Measurements from ENCODE around the gene CACNA1I.

The CACNA1I gene

GRCh38 chr22:39553429-39553828 is 17.1 kb upstream of the CACNA1I start:
- no peak for TF ChIP-seq EGR1 (IDR thresholded peaks at IDR 0.05)
- TF ChIP-seq NFIC (IDR thresholded peaks at IDR 0.05) = no peak
- no peak for TF ChIP-seq ZBTB7A (IDR thresholded peaks at IDR 0.05; ENCODE audit: low read depth)
- TF ChIP-seq CREB1 (IDR thresholded peaks at IDR 0.05; ENCODE audit: low read depth) = no peak
- TF ChIP-seq REST (IDR thresholded peaks at IDR 0.05; ENCODE audit: low read depth) = no peak
- no peak for TF ChIP-seq FOXM1 (IDR thresholded peaks at IDR 0.05; ENCODE audit: borderline replicate concordance, low read depth)
- no peak for TF ChIP-seq RAD21 (IDR thresholded peaks at IDR 0.05; ENCODE audit: low read depth)
- TF ChIP-seq TEAD4 (IDR thresholded peaks at IDR 0.05) = no peak
- no peak for TF ChIP-seq MAX (IDR thresholded peaks at IDR 0.05)
- TF ChIP-seq TAF1 (IDR thresholded peaks at IDR 0.05; ENCODE audit: low read depth) = no peak
- no peak for TF ChIP-seq TCF12 (IDR thresholded peaks at IDR 0.05; ENCODE audit: low read depth)
- no peak for TF ChIP-seq CEBPB (IDR thresholded peaks at IDR 0.05)
- no peak for TF ChIP-seq USF1 (IDR thresholded peaks at IDR 0.05)
- TF ChIP-seq YY1 (IDR thresholded peaks at IDR 0.05; ENCODE audit: low read depth) = no peak
- TF ChIP-seq EP300 (IDR thresholded peaks at IDR 0.05; ENCODE audit: borderline replicate concordance) = no peak

- TF ChIP-seq TCF12 (IDR thresholded peaks at IDR 0.05; ENCODE audit: low read depth) = no peak
- TF ChIP-seq YY1 (IDR thresholded peaks at IDR 0.05; ENCODE audit: low read depth) = no peak
- no peak for TF ChIP-seq EGR1 (IDR thresholded peaks at IDR 0.05)
- no peak for TF ChIP-seq REST (IDR thresholded peaks at IDR 0.05; ENCODE audit: low read depth)
- no peak for TF ChIP-seq CREB1 (IDR thresholded peaks at IDR 0.05; ENCODE audit: low read depth)
- TF ChIP-seq NFIC (IDR thresholded peaks at IDR 0.05) = no peak
- TF ChIP-seq TEAD4 (IDR thresholded peaks at IDR 0.05) = no peak
- no peak for TF ChIP-seq USF1 (IDR thresholded peaks at IDR 0.05)
- no peak for TF ChIP-seq TAF1 (IDR thresholded peaks at IDR 0.05; ENCODE audit: low read depth)
- TF ChIP-seq EP300 (IDR thresholded peaks at IDR 0.05; ENCODE audit: borderline replicate concordance) = no peak
- no peak for TF ChIP-seq RAD21 (IDR thresholded peaks at IDR 0.05; ENCODE audit: low read depth)
- no peak for TF ChIP-seq CEBPB (IDR thresholded peaks at IDR 0.05)
- TF ChIP-seq MAX (IDR thresholded peaks at IDR 0.05) = no peak
- TF ChIP-seq FOXM1 (IDR thresholded peaks at IDR 0.05; ENCODE audit: borderline replicate concordance, low read depth) = no peak
- TF ChIP-seq ZBTB7A (IDR thresholded peaks at IDR 0.05; ENCODE audit: low read depth) = no peak
These were observed 16.4 kb upstream of the CACNA1I start for GRCh38 chr22:39554151-39554550.

GRCh38 chr22:39556970-39557841 is 13.3 kb upstream of the CACNA1I start:
- no peak for TF ChIP-seq TAF1 (IDR thresholded peaks at IDR 0.05; ENCODE audit: low read depth)
- TF ChIP-seq YY1 (IDR thresholded peaks at IDR 0.05; ENCODE audit: low read depth) = no peak
- no peak for TF ChIP-seq MAX (IDR thresholded peaks at IDR 0.05)
- TF ChIP-seq CEBPB (IDR thresholded peaks at IDR 0.05) = no peak
- TF ChIP-seq ZBTB7A (IDR thresholded peaks at IDR 0.05; ENCODE audit: low read depth) = peak; percentile 31; the same call in 1 of the 2 replicates
- no peak for TF ChIP-seq EP300 (IDR thresholded peaks at IDR 0.05; ENCODE audit: borderline replicate concordance)
- no peak for TF ChIP-seq FOXM1 (IDR thresholded peaks at IDR 0.05; ENCODE audit: borderline replicate concordance, low read depth)
- TF ChIP-seq USF1 (IDR thresholded peaks at IDR 0.05) = no peak
- peak; percentile 59; the same call in 1 of the 2 replicates for TF ChIP-seq RAD21 (IDR thresholded peaks at IDR 0.05; ENCODE audit: low read depth)
- no peak for TF ChIP-seq CREB1 (IDR thresholded peaks at IDR 0.05; ENCODE audit: low read depth)
- no peak for TF ChIP-seq TCF12 (IDR thresholded peaks at IDR 0.05; ENCODE audit: low read depth)
- TF ChIP-seq TEAD4 (IDR thresholded peaks at IDR 0.05) = no peak
- TF ChIP-seq REST (IDR thresholded peaks at IDR 0.05; ENCODE audit: low read depth) = no peak

All from Ishikawa (cell line).